ENCODE measurements around the gene TMEM242. TPM values are rescaled to one million over a fixed set of nuclear protein-coding genes. Genes with fewer than 3 reads are reported as not detected.

Gene TMEM242
- total RNA-seq, 3 donors from 2014 or later, result 10.0 to 14.1 (median 13.4) TPM

GRCh38 chr6:157294654-157295053 lies 28.7 kb downstream of the TMEM242 start:
- DNase-seq, result no peak
- Histone ChIP-seq H3K4me3 (no peak overlapping the region), H3K4me1 (ENCODE audit: low read depth) (no peaks in the 10 kb centered on the region), H3K9me3 (no peaks in the 10 kb centered on the region), H3K36me3 (ENCODE audit: low read depth) (no peaks in the 10 kb centered on the region)
- no peak for ATAC-seq
- intact Hi-C loops (cut with DNase I, micrococcal nuclease), result no loop called here
- TF ChIP-seq CTCF (IDR thresholded peaks at IDR 0.05), result no peak

DNA sequence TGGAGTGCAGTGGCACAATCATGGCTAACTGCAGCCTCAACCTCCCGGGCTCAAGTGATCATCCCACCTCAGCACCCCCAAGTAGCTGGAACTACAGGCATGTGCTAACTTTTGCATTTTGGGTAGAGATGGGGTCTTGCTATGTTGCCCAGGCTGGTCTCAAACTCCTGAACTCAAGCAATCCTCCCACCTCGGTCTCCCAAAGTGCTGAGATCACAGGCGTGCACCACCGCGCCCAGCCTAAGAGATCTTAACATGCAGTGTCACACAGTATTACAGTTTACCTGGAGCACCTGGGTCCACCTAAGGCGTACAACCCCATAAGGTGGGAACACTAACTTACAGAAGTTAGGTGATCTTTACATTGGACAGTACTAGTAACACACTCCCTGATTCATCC lies 29.5 kb downstream of the TMEM242 start:
- intact Hi-C loops (cut with DNase I, micrococcal nuclease), result no loop called here
- no peaks in the 10 kb centered on the region for H3K9me3 ChIP-seq
- no peak for TF ChIP-seq CTCF (IDR thresholded peaks at IDR 0.05)
- DNase-seq, result no peak
- H3K4me1 ChIP-seq (ENCODE audit: low read depth), result no peaks in the 10 kb centered on the region
- H3K4me3 ChIP-seq, result no peak overlapping the region
- H3K36me3 ChIP-seq (ENCODE audit: low read depth), result no peaks in the 10 kb centered on the region
- no peak for ATAC-seq

DNA sequence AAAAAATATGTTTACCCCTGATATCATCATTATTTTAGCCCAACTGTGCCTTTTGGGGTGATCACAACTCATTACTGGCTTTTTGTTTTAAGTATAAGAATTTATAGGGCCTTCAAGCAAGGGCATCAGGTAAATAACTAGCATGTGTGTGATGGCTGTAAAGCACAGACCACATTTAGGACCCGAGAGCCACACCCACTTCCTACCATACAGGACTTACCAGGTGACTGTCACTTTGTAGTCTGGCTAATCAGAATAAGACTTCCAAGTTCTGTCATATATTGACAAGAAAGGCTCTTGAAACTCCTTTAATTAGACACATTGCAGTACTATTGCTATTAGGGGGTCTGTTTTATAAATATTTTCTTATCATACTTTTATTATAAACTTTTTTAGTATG lies 31.1 kb downstream of the TMEM242 start:
- intact Hi-C loops (cut with DNase I, micrococcal nuclease), result no loop called here
- H3K4me3 ChIP-seq, result no peak overlapping the region
- H3K9me3 ChIP-seq, result no peaks in the 10 kb centered on the region
- no peaks in the 10 kb centered on the region for H3K36me3 ChIP-seq (ENCODE audit: low read depth)
- no peak for DNase-seq
- H3K4me1 ChIP-seq (ENCODE audit: low read depth), result no peaks in the 10 kb centered on the region
- no peak for ATAC-seq
- TF ChIP-seq CTCF (IDR thresholded peaks at IDR 0.05), result no peak

DNA sequence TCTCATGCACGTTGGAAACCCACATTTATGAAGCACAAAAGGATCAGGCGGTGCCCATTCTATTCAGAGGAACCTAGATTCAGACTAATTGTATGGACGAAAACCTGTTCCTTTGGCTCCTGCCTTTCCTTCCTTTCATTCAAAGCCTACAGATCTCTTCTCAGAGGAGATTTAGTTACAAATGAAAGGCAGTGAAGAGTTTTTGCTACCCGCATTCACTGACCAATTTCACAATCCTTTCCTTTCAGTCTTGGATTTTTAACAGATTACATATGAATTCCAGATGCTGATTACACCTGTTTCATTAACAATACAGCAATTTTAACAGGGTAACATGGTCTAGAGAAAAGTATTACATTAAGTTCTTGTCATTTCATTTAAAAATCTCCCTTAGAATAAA lies 32.0 kb downstream of the TMEM242 start:
- Histone ChIP-seq H3K9me3 (no peaks in the 10 kb centered on the region), H3K4me3 (no peak overlapping the region), H3K36me3 (ENCODE audit: low read depth) (no peaks in the 10 kb centered on the region), H3K4me1 (ENCODE audit: low read depth) (no peaks in the 10 kb centered on the region)
- ATAC-seq (no peak), DNase-seq (no peak)
- no peak for TF ChIP-seq CTCF (IDR thresholded peaks at IDR 0.05)
- intact Hi-C loops (cut with DNase I, micrococcal nuclease), result no loop called here

- no peaks in the 10 kb centered on the region for H3K9me3 ChIP-seq
- no peak overlapping the region for H3K4me3 ChIP-seq
- no peak for ATAC-seq
- intact Hi-C loops (cut with DNase I, micrococcal nuclease), result no loop called here
- no peak for TF ChIP-seq CTCF (IDR thresholded peaks at IDR 0.05)
- no peaks in the 10 kb centered on the region for H3K36me3 ChIP-seq (ENCODE audit: low read depth)
- DNase-seq, result no peak
- H3K4me1 ChIP-seq (ENCODE audit: low read depth), result no peaks in the 10 kb centered on the region
These were observed 32.5 kb downstream of the TMEM242 start for GRCh38 chr6:157290797-157291196.

DNA sequence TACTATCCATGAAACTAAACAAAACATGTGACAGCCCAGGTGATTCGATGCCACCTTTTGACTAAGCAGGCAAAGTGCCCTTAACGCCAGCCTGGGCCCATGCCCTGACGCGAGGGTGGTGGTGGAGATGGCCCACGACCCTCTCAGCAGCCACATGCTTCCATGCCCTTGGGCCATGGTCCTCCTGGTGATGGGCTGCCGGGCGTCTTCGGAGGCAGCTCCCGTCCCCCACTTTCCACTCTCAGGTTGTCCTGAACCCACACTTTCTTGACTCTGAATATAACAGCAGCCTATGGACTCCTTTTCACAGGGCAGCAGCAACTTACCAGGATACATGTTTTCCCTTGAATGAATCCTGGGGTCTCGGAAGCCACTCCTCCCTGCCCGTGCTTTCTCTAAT lies 33.6 kb downstream of the TMEM242 start:
- no peaks in the 10 kb centered on the region for H3K9me3 ChIP-seq
- DNase-seq (no peak), ATAC-seq (no peak)
- no peaks in the 10 kb centered on the region for H3K36me3 ChIP-seq (ENCODE audit: low read depth)
- H3K4me3 ChIP-seq, result no peak overlapping the region
- intact Hi-C loops (cut with DNase I, micrococcal nuclease), result no loop called here
- H3K4me1 ChIP-seq (ENCODE audit: low read depth), result no peaks in the 10 kb centered on the region
- TF ChIP-seq CTCF (IDR thresholded peaks at IDR 0.05), result no peak

All from mucosa of descending colon (tissue), 3 donors.